Measurements from ENCODE around the gene TRIM54.

Gene TRIM54, protein sequence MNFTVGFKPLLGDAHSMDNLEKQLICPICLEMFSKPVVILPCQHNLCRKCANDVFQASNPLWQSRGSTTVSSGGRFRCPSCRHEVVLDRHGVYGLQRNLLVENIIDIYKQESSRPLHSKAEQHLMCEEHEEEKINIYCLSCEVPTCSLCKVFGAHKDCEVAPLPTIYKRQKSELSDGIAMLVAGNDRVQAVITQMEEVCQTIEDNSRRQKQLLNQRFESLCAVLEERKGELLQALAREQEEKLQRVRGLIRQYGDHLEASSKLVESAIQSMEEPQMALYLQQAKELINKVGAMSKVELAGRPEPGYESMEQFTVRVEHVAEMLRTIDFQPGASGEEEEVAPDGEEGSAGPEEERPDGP

DNA sequence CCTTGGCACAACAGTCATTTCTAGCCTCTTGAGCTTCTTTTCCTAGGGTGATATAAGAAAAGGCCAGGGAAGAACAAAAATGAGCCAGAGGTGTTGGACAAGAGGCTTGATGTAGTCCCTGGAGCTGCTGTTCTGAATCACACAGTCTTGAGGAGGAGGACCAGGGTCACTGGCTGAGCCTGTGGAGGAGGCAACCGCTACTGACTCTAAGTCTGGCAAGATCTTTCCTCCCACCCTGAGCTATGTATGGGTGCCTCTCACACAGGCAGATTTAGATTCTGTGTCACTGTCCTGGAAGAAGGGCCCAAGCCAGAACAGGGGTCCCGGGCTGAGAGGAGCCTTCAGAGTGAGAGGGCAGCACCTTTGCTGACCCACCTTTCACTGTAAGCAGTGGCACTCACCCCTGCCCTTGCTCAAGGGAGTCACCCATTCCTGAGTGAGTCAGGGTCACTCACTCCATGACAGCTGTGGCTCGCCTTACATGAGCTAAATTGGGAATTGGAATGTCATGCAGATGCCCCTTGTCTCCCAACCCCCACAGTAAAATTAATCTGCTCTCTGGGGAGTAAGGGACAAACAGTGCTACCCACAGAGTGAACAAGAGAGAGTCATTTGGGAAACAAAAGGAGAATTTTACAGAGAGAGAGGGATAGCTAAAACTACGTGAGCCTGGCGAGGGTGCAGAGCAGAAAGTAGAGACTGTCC lies at the start of gene TRIM54:
Gene TRIM54 (plus strand): TSS at position 575 of the 705 bp plus-strand sequence. CDS start 303 bp downstream, outside the sequence.
- no peak for DNase-seq (ENCODE audit: low read depth)

DNA sequence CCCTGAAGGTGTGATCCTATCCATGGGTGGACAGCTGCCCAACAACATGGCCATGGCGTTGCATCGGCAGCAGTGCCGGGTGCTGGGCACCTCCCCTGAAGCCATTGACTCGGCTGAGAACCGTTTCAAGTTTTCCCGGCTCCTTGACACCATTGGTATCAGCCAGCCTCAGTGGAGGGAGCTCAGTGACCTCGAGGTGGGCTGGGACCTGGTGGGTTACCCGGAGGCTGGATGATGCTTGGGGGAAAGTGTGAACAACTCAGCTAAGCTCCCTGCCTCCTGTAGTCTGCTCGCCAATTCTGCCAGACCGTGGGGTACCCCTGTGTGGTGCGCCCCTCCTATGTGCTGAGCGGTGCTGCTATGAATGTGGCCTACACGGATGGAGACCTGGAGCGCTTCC lies 48.9 kb upstream of the TRIM54 start:
- no peak overlapping the region for H3K4me3 ChIP-seq (ENCODE audit: control insufficient read depth, low read depth, low read length)
- TF ChIP-seq, protein P1, sequence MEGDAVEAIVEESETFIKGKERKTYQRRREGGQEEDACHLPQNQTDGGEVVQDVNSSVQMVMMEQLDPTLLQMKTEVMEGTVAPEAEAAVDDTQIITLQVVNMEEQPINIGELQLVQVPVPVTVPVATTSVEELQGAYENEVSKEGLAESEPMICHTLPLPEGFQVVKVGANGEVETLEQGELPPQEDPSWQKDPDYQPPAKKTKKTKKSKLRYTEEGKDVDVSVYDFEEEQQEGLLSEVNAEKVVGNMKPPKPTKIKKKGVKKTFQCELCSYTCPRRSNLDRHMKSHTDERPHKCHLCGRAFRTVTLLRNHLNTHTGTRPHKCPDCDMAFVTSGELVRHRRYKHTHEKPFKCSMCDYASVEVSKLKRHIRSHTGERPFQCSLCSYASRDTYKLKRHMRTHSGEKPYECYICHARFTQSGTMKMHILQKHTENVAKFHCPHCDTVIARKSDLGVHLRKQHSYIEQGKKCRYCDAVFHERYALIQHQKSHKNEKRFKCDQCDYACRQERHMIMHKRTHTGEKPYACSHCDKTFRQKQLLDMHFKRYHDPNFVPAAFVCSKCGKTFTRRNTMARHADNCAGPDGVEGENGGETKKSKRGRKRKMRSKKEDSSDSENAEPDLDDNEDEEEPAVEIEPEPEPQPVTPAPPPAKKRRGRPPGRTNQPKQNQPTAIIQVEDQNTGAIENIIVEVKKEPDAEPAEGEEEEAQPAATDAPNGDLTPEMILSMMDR (IDR thresholded peaks at IDR 0.05; ENCODE audit: control insufficient read depth, insufficient read depth, low read depth, low read length, missing control alignments): no peak
- no peak for DNase-seq (ENCODE audit: low read depth)

More for the DNA sequence above, at the start of gene TRIM54:
- TF ChIP-seq, protein P1 (IDR thresholded peaks at IDR 0.05; ENCODE audit: control insufficient read depth, insufficient read depth, low read depth, low read length, missing control alignments): no peak
- H3K4me3 ChIP-seq (ENCODE audit: control insufficient read depth, low read depth, low read length): no peak within 1 kb of the TSS

DNA sequence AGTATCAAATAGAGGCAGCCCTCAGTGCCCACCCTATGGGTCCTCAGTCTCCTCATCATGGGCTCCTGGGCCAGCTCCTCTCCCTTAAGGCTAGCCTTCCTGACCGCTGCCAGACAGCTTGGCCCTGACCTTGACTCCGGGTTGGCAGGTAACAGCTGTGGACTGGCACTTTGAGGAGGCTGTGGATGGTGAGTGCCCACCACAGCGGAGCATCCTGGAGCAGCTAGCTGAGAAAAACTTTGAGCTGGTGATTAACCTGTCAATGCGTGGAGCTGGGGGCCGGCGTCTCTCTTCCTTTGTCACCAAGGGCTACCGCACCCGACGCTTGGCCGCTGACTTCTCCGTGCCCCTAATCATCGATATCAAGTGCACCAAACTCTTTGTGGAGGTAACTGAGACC lies 46.1 kb upstream of the TRIM54 start:
- DNase-seq (ENCODE audit: low read depth): no peak
- TF ChIP-seq, protein P1 (IDR thresholded peaks at IDR 0.05; ENCODE audit: control insufficient read depth, insufficient read depth, low read depth, low read length, missing control alignments): no peak
- H3K4me3 ChIP-seq (ENCODE audit: control insufficient read depth, low read depth, low read length): no peak overlapping the region

DNA sequence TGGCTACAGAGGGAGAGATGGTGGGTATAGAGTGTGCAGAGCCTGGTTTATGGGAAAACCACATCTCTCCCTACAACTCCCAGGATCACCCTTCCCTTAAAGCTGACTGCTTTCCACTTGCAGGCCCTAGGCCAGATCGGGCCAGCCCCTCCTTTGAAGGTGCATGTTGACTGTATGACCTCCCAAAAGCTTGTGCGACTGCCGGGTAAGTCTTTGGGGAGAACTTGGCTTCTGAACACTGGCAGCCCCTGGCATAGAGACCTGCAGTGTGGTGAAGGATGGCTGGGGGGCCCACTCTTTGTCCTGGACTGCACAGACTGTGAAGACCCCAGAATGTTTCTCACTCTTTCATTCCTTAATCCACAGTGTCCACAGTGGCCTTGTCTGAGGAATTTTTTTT lies 45.6 kb upstream of the TRIM54 start:
- H3K4me3 ChIP-seq (ENCODE audit: control insufficient read depth, low read depth, low read length): no peak overlapping the region
- TF ChIP-seq, protein P1 (IDR thresholded peaks at IDR 0.05; ENCODE audit: control insufficient read depth, insufficient read depth, low read depth, low read length, missing control alignments): no peak
- DNase-seq (ENCODE audit: low read depth): no peak

DNA sequence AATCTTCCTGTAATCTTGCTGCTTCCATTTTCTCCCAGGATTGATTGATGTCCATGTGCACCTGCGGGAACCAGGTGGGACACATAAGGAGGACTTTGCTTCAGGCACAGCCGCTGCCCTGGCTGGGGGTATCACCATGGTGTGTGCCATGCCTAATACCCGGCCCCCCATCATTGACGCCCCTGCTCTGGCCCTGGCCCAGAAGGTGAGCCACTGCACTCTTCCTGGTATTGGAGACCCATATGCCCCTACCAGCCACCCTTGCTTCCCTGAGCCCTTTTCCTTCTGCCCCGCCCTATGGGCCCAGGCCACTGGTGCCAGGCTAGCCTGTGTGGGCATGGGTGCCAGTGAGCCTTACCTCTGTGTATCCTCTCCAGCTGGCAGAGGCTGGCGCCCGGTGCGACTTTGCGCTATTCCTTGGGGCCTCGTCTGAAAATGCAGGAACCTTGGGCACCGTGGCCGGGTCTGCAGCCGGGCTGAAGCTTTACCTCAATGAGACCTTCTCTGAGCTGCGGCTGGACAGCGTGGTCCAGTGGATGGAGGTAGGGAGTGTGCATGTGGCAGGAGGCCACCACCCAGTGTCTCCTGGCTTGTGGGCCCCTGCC lies 44.8 kb upstream of the TRIM54 start:
- TF ChIP-seq, protein P1 (IDR thresholded peaks at IDR 0.05; ENCODE audit: control insufficient read depth, insufficient read depth, low read depth, low read length, missing control alignments): no peak
- DNase-seq (ENCODE audit: low read depth): no peak

DNA sequence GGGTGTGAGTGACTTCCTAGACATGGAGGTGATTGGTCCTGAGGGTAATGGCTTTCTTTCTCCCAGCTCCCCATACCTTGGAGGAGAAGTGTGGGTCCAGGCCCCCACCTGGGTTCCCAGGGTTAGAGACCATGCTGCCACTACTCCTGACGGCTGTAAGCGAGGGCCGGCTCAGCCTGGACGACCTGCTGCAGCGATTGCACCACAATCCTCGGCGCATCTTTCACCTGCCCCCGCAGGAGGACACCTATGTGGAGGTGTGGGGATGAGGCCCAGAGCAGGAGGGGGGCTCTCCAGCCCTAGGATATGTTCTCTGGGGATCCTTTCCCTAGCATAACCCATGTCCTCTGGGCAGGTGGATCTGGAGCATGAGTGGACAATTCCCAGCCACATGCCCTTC lies 43.3 kb upstream of the TRIM54 start:
- TF ChIP-seq, protein P1 (IDR thresholded peaks at IDR 0.05; ENCODE audit: control insufficient read depth, insufficient read depth, low read depth, low read length, missing control alignments): no peak
- no peak overlapping the region for H3K4me3 ChIP-seq (ENCODE audit: control insufficient read depth, low read depth, low read length)
- no peak for DNase-seq (ENCODE audit: low read depth)

More for the DNA sequence above, 44.8 kb upstream of the TRIM54 start:
- no peak overlapping the region for H3K4me3 ChIP-seq (ENCODE audit: control insufficient read depth, low read depth, low read length)
